Muscle layer of colon (tissue), 2 donors: ENCODE data around the gene ALDH1A1.
"Not testable (repeated sequence)": the region's sequence is repeated elsewhere in the genome, so short reads cannot be mapped to it uniquely, and the experiment has no call there.

Experiments used
- H3K27ac ChIP-seq: one replicate; pipeline ENCODE4 v1.7.0; 2013; ENCODE audit warnings: low read depth, mild to moderate bottlenecking, low read length, moderate library complexity
- H3K27me3 ChIP-seq, 2 donors: one replicate each; pipeline ENCODE4 v1.7.0; 2013; ENCODE audit warnings: low read length in 2 of 2, mild to moderate bottlenecking in 2 of 2; ENCODE audit not compliant: insufficient read depth in 2 of 2, control insufficient read depth in 1 of 2
- H3K36me3 ChIP-seq: one replicate; pipeline ENCODE4 v1.7.0; 2013; ENCODE audit warnings: mild to moderate bottlenecking, low read length; ENCODE audit not compliant: insufficient read depth
- H3K4me1 ChIP-seq: one replicate; pipeline ENCODE4 v1.7.0; 2013; ENCODE audit warnings: mild to moderate bottlenecking, low read length; ENCODE audit not compliant: insufficient read depth
- H3K4me3 ChIP-seq, 2 donors: one replicate each; pipeline ENCODE4 v1.7.0; 2013; ENCODE audit warnings: low read length in 2 of 2, low read depth in 1 of 2, mild to moderate bottlenecking in 1 of 2, moderate library complexity in 1 of 2
- H3K9ac ChIP-seq: one replicate; pipeline ENCODE4 v1.7.0; 2013; ENCODE audit warnings: low read length
- H3K9me3 ChIP-seq: one replicate; pipeline ENCODE4 v1.7.0; 2013; ENCODE audit warnings: mild to moderate bottlenecking, low read length
- donor health status: abdominal sarcoma.
- donor health status: Adenocarcinoma of cecum.

The ALDH1A1 gene

GRCh38 chr9:72884508-72884907, 68.3 kb downstream of the ALDH1A1 start:
- Histone ChIP-seq H3K9me3 (no peaks in the 10 kb centered on the region), H3K4me1 (peaks cover 24% of the 10 kb centered on the region), H3K36me3 (peaks cover 10% of the 10 kb centered on the region), H3K27ac (no peak overlapping the region), H3K4me3 (no peak overlapping the region), H3K27me3 (no peaks in the 10 kb centered on the region), H3K9ac (no peak overlapping the region)

GRCh38 chr9:72883875-72884274, 69.0 kb downstream of the ALDH1A1 start:
- Histone ChIP-seq H3K9me3 (no peaks in the 10 kb centered on the region), H3K9ac (no peak overlapping the region), H3K27me3 (no peaks in the 10 kb centered on the region), H3K36me3 (peaks cover 3% of the 10 kb centered on the region), H3K4me1 (peaks cover 23% of the 10 kb centered on the region), H3K4me3 (no peak overlapping the region), H3K27ac (no peak overlapping the region)

- H3K36me3 ChIP-seq, result no peaks in the 10 kb centered on the region
- no peak overlapping the region for H3K27ac ChIP-seq
- peaks cover 23% of the 10 kb centered on the region for H3K4me1 ChIP-seq
- H3K9me3 ChIP-seq, result no peaks in the 10 kb centered on the region
- no peak overlapping the region for H3K4me3 ChIP-seq
- H3K9ac ChIP-seq, result no peak overlapping the region
- no peaks in the 10 kb centered on the region for H3K27me3 ChIP-seq
These were observed 70.6 kb downstream of the ALDH1A1 start for GRCh38 chr9:72882117-72882775.

- no peaks in the 10 kb centered on the region for H3K9me3 ChIP-seq
- no peaks in the 10 kb centered on the region for H3K27me3 ChIP-seq
- H3K4me3 ChIP-seq, result no peak overlapping the region
- no peak overlapping the region for H3K27ac ChIP-seq
- H3K36me3 ChIP-seq, result no peaks in the 10 kb centered on the region
- H3K9ac ChIP-seq, result no peak overlapping the region
- peaks cover 23% of the 10 kb centered on the region for H3K4me1 ChIP-seq
These were observed 72.0 kb downstream of the ALDH1A1 start for GRCh38 chr9:72880821-72881220.

- no peaks in the 10 kb centered on the region for H3K36me3 ChIP-seq
- H3K27ac ChIP-seq, result no peak overlapping the region
- no peaks in the 10 kb centered on the region for H3K27me3 ChIP-seq
- no peaks in the 10 kb centered on the region for H3K9me3 ChIP-seq
- peaks cover 33% of the 10 kb centered on the region for H3K4me1 ChIP-seq
- no peak overlapping the region for H3K4me3 ChIP-seq
- H3K9ac ChIP-seq, result no peak overlapping the region
These were observed 77.6 kb downstream of the ALDH1A1 start for GRCh38 chr9:72875221-72875620.

GRCh38 chr9:72874344-72874743, 78.5 kb downstream of the ALDH1A1 start:
- peaks cover 33% of the 10 kb centered on the region for H3K4me1 ChIP-seq
- H3K4me3 ChIP-seq, result no peak overlapping the region
- no peaks in the 10 kb centered on the region for H3K36me3 ChIP-seq
- no peak overlapping the region for H3K27ac ChIP-seq
- no peaks in the 10 kb centered on the region for H3K27me3 ChIP-seq
- no peaks in the 10 kb centered on the region for H3K9me3 ChIP-seq
- H3K9ac ChIP-seq, result no peak overlapping the region

- Histone ChIP-seq H3K36me3 (no peaks in the 10 kb centered on the region), H3K27ac (no peak overlapping the region), H3K4me3 (no peak overlapping the region), H3K9me3 (no peaks in the 10 kb centered on the region), H3K4me1 (peaks cover 33% of the 10 kb centered on the region), H3K27me3 (no peaks in the 10 kb centered on the region), H3K9ac (no peak overlapping the region)
These were observed 79.4 kb downstream of the ALDH1A1 start for GRCh38 chr9:72873456-72873855.

GRCh38 chr9:72872718-72873117, 80.1 kb downstream of the ALDH1A1 start:
- no peaks in the 10 kb centered on the region for H3K36me3 ChIP-seq
- peak overlapping the region; percentile 27 for H3K27ac ChIP-seq
- no peak overlapping the region for H3K9ac ChIP-seq
- H3K9me3 ChIP-seq, result no peaks in the 10 kb centered on the region
- peaks cover 33% of the 10 kb centered on the region for H3K4me1 ChIP-seq
- no peak overlapping the region for H3K4me3 ChIP-seq
- H3K27me3 ChIP-seq, result no peaks in the 10 kb centered on the region

- no peaks in the 10 kb centered on the region for H3K27me3 ChIP-seq
These were observed 81.2 kb downstream of the ALDH1A1 start for GRCh38 chr9:72871685-72872084.

GRCh38 chr9:72864327-72864726, 88.5 kb downstream of the ALDH1A1 start:
- no peak overlapping the region for H3K4me3 ChIP-seq
- H3K9ac ChIP-seq, result no peak overlapping the region
- no peak overlapping the region for H3K27ac ChIP-seq
- no peaks in the 10 kb centered on the region for H3K36me3 ChIP-seq
- H3K27me3 ChIP-seq, result no peaks in the 10 kb centered on the region
- no peaks in the 10 kb centered on the region for H3K9me3 ChIP-seq
- H3K4me1 ChIP-seq, result peaks cover 2% of the 10 kb centered on the region

More at GRCh38 chr9:72871685-72872084, 81.2 kb downstream of the ALDH1A1 start:
- Histone ChIP-seq H3K4me1 (peaks cover 33% of the 10 kb centered on the region), H3K9me3 (no peaks in the 10 kb centered on the region), H3K36me3 (no peaks in the 10 kb centered on the region), H3K27ac (peak overlapping the region; percentile 60), H3K4me3 (peak overlapping the region in 1 of 2 donors; percentile 12), H3K9ac (no peak overlapping the region)

GRCh38 chr9:72863456-72864094, 89.3 kb downstream of the ALDH1A1 start:
- Histone ChIP-seq H3K4me1 (peaks cover 7% of the 10 kb centered on the region), H3K4me3 (no peak overlapping the region), H3K9me3 (no peaks in the 10 kb centered on the region), H3K9ac (no peak overlapping the region), H3K36me3 (no peaks in the 10 kb centered on the region), H3K27ac (no peak overlapping the region), H3K27me3 (no peaks in the 10 kb centered on the region)

- H3K4me3 ChIP-seq, H3K36me3 ChIP-seq, H3K9me3 ChIP-seq, H3K9ac ChIP-seq, H3K27me3 ChIP-seq, H3K27ac ChIP-seq: not testable (repeated sequence)
- peaks cover 15% of the 10 kb centered on the region for H3K4me1 ChIP-seq
These were observed 90.1 kb downstream of the ALDH1A1 start for GRCh38 chr9:72862788-72863187.
